Mesenchymal stem cell (in vitro differentiated cells and primary cell): ENCODE measurements around the gene SNX10.

ENCODE experiments used
- DNase-seq: peaks from one replicate; pipeline ENCODE4 v3.0.0-alpha.2; 2013
- H2AFZ ChIP-seq: one replicate; pipeline ENCODE4 v1.6.1; 2013; ENCODE audit warnings: low read depth, mild to moderate bottlenecking, control low read depth, inconsistent platforms, low read length, moderate library complexity
- H2AK5ac ChIP-seq: 2 replicates; pipeline ENCODE4 v1.6.1; 2013; ENCODE audit warnings: low read length, moderate library complexity, mild to moderate bottlenecking, inconsistent platforms; ENCODE audit not compliant: severe bottlenecking
- H2BK120ac ChIP-seq: one replicate; pipeline ENCODE4 v1.6.1; 2013; ENCODE audit warnings: low read depth, mild to moderate bottlenecking, inconsistent platforms, low read length, moderate library complexity
- H2BK12ac ChIP-seq, 2 experiments: one replicate each; pipeline ENCODE4 v1.6.1; 2013; ENCODE audit warnings: inconsistent platforms in 2 of 2, low read length in 2 of 2, mild to moderate bottlenecking in 2 of 2, moderate library complexity in 2 of 2, control low read depth in 1 of 2
- H2BK15ac ChIP-seq: one replicate; pipeline ENCODE4 v1.6.1; 2013; ENCODE audit warnings: mild to moderate bottlenecking, low read depth, inconsistent platforms; ENCODE audit not compliant: poor library complexity, severe bottlenecking
- H2BK5ac ChIP-seq: 2 replicates; pipeline ENCODE4 v1.6.1; 2013; ENCODE audit warnings: low read depth, mild to moderate bottlenecking, low read length, control low read depth, inconsistent platforms; ENCODE audit not compliant: poor library complexity, severe bottlenecking
- H3K14ac ChIP-seq, 2 experiments: one replicate each; pipeline ENCODE4 v1.6.1; 2013; ENCODE audit warnings: inconsistent platforms in 2 of 2, low read length in 2 of 2, control low read depth in 1 of 2, mild to moderate bottlenecking in 1 of 2, moderate library complexity in 1 of 2
- H3K18ac ChIP-seq, 2 experiments: one replicate each; pipeline ENCODE4 v1.6.1; 2013; ENCODE audit warnings: inconsistent platforms in 2 of 2, low read length in 2 of 2, control low read depth in 1 of 2, low read depth in 1 of 2, mild to moderate bottlenecking in 1 of 2
- H3K23ac ChIP-seq, 2 experiments: one replicate each; pipeline ENCODE4 v1.6.1; 2013; ENCODE audit warnings: inconsistent platforms in 2 of 2, low read length in 2 of 2, mild to moderate bottlenecking in 2 of 2, moderate library complexity in 2 of 2, control low read depth in 1 of 2
- H3K27ac ChIP-seq: 2 replicates; pipeline ENCODE4 v1.5.1; 2013; ENCODE audit warnings: mild to moderate bottlenecking, moderate library complexity, low read length, control low read depth, inconsistent platforms; ENCODE audit not compliant: poor library complexity, severe bottlenecking
- H3K27me3 ChIP-seq, 2 experiments: 2 replicates each; pipeline versions ENCODE4 v1.6.1 to v1.7.0; 2013; ENCODE audit warnings: low read length in 2 of 2, mild to moderate bottlenecking in 2 of 2, moderate library complexity in 2 of 2, control low read depth in 1 of 2, inconsistent platforms in 1 of 2; ENCODE audit not compliant: control insufficient read depth in 1 of 2, insufficient read depth in 1 of 2
- H3K36me3 ChIP-seq, 2 experiments: 2 replicates each; pipeline versions ENCODE4 v1.6.1 to v1.7.0; 2013; ENCODE audit warnings: low read length in 2 of 2, control low read depth in 1 of 2, inconsistent platforms in 1 of 2, low read depth in 1 of 2, mild to moderate bottlenecking in 1 of 2; ENCODE audit not compliant: insufficient read depth in 2 of 2, control insufficient read depth in 1 of 2
- H3K4ac ChIP-seq, 2 experiments: one replicate each; pipeline ENCODE4 v1.6.1; 2013; ENCODE audit warnings: inconsistent platforms in 2 of 2, low read length in 2 of 2, mild to moderate bottlenecking in 2 of 2, moderate library complexity in 2 of 2, control low read depth in 1 of 2, low read depth in 1 of 2
- H3K4me1 ChIP-seq: 2 replicates; pipeline ENCODE4 v1.6.1; 2013; ENCODE audit warnings: low read depth, low read length, control low read depth; ENCODE audit not compliant: control insufficient read depth, insufficient read depth
- H3K4me2 ChIP-seq: 2 replicates; pipeline ENCODE4 v1.6.1; 2013; ENCODE audit warnings: low read length, mild to moderate bottlenecking, inconsistent platforms; ENCODE audit not compliant: poor library complexity, severe bottlenecking
- H3K4me3 ChIP-seq, 2 experiments: 2 replicates each; pipeline versions ENCODE4 v1.5.1 to v1.7.0; 2013; ENCODE audit warnings: low read length in 2 of 2, mild to moderate bottlenecking in 2 of 2, control low read depth in 1 of 2, low read depth in 1 of 2; ENCODE audit not compliant: insufficient read depth in 1 of 2
- H3K79me1 ChIP-seq: replicated peaks from 2 replicates; pipeline ENCODE4 v1.6.1; 2013; ENCODE audit warnings: mild to moderate bottlenecking, control low read depth, low read length, inconsistent platforms; ENCODE audit not compliant: poor library complexity, severe bottlenecking
- H3K9ac ChIP-seq: 2 replicates; pipeline ENCODE4 v1.7.0; 2013; ENCODE audit warnings: mild to moderate bottlenecking, low read length, moderate library complexity
- H3K9me3 ChIP-seq: 2 replicates; pipeline ENCODE4 v1.7.0; 2013; ENCODE audit warnings: mild to moderate bottlenecking, low read length; ENCODE audit not compliant: control insufficient read depth
- H4K8ac ChIP-seq: one replicate; pipeline ENCODE4 v1.6.1; 2013; ENCODE audit warnings: inconsistent platforms, mild to moderate bottlenecking, low read length, moderate library complexity
- H4K91ac ChIP-seq: one replicate; pipeline ENCODE4 v1.6.1; 2013; ENCODE audit warnings: mild to moderate bottlenecking, low read length, inconsistent platforms
- WGBS: methylation state at CpG from one replicate; pipeline ENCODE4 v1.1.7; 2013; ENCODE audit warnings: mixed read lengths; 5-methylcytosine and 5-hydroxymethylcytosine counted together

SNX10 gene

DNA sequence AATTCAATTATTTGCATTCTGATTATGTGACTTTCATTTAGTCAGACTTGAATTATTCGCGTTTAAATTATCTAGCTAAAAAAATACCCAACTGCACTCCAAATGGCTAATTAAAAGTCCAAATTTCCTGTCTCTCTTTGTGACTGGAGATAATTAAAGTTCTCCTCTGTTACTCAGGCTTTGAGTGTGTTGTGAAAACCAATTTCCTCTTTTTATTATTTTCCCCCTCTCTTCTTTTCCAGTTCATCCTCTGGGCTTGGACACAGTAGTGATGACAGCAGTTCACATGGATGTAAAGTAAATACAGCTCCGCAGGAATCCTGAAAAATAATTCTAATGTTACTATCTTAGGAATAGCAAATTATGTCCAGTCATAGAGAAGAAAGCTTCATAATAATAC, 80.6 kb downstream of the SNX10 start:
- Histone ChIP-seq H3K9ac (no peak overlapping the region), H2AK5ac (no peak overlapping the region), H4K8ac (no peak overlapping the region), H3K23ac (no peak overlapping the region), H2BK15ac (no peak overlapping the region), H4K91ac (no peak overlapping the region), H2BK5ac (no peak overlapping the region), H3K9me3 (no peaks in the 10 kb centered on the region), H3K18ac (no peak overlapping the region), H3K4me2 (no peak overlapping the region), H2BK120ac (no peak overlapping the region), H3K4me1 (peaks cover 16% of the 10 kb centered on the region), H2BK12ac (no peak overlapping the region), H3K36me3 (peaks cover 0 to 3% of the 10 kb centered on the region in 2 experiments), H3K27ac (no peak overlapping the region), H3K79me1 (no peaks in the 10 kb centered on the region), H3K14ac (no peak overlapping the region), H3K27me3 (peaks cover 8 to 26% of the 10 kb centered on the region in 2 experiments), H3K4ac (no peak overlapping the region), H2AFZ (no peak overlapping the region), H3K4me3 (no peak overlapping the region)
- DNase-seq: no peak
- no CpG with 5 or more reads among the region's 3 CpGs for WGBS

GRCh38 chr7:26372704-26373103, 81.0 kb downstream of the SNX10 start:
- H2BK12ac ChIP-seq: no peak overlapping the region
- no peak overlapping the region for H2BK5ac ChIP-seq
- no peak overlapping the region for H3K4me3 ChIP-seq
- no peak overlapping the region for H2BK120ac ChIP-seq
- DNase-seq: no peak
- no peak overlapping the region for H4K8ac ChIP-seq
- no peak overlapping the region for H2AK5ac ChIP-seq
- H3K23ac ChIP-seq: no peak overlapping the region
- H3K36me3 ChIP-seq: peaks cover 0 to 3% of the 10 kb centered on the region in 2 experiments
- H2BK15ac ChIP-seq: no peak overlapping the region
- no peak overlapping the region for H3K18ac ChIP-seq
- H3K14ac ChIP-seq: no peak overlapping the region
- no peaks in the 10 kb centered on the region for H3K9me3 ChIP-seq
- H3K79me1 ChIP-seq: no peaks in the 10 kb centered on the region
- peaks cover 14% of the 10 kb centered on the region for H3K4me1 ChIP-seq
- no peak overlapping the region for H3K4ac ChIP-seq
- H2AFZ ChIP-seq: no peak overlapping the region
- WGBS: 65% methylated on average over 2 of the region's 2 CpGs
- H4K91ac ChIP-seq: no peak overlapping the region
- H3K27ac ChIP-seq: no peak overlapping the region
- H3K9ac ChIP-seq: no peak overlapping the region
- H3K4me2 ChIP-seq: no peak overlapping the region
- peaks cover 11 to 30% of the 10 kb centered on the region in 2 experiments for H3K27me3 ChIP-seq

GRCh38 chr7:26374647-26375373, 83.1 kb downstream of the SNX10 start:
- no peak overlapping the region for H3K4me3 ChIP-seq
- no peak overlapping the region for H2AFZ ChIP-seq
- peaks cover 0 to 3% of the 10 kb centered on the region in 2 experiments for H3K36me3 ChIP-seq
- no peak overlapping the region for H2BK15ac ChIP-seq
- no peak for DNase-seq
- H2BK5ac ChIP-seq: no peak overlapping the region
- no peak overlapping the region for H4K8ac ChIP-seq
- no peak overlapping the region for H2BK12ac ChIP-seq
- H3K4me1 ChIP-seq: peaks cover 14% of the 10 kb centered on the region
- H3K4me2 ChIP-seq: no peak overlapping the region
- H3K14ac ChIP-seq: no peak overlapping the region
- H3K79me1 ChIP-seq: no peaks in the 10 kb centered on the region
- no CpG with 5 or more reads among the region's 6 CpGs for WGBS
- H3K18ac ChIP-seq: no peak overlapping the region
- H4K91ac ChIP-seq: no peak overlapping the region
- H2AK5ac ChIP-seq: no peak overlapping the region
- H3K27ac ChIP-seq: no peak overlapping the region
- no peak overlapping the region for H3K4ac ChIP-seq
- H2BK120ac ChIP-seq: no peak overlapping the region
- H3K9ac ChIP-seq: no peak overlapping the region
- no peak overlapping the region for H3K23ac ChIP-seq
- H3K27me3 ChIP-seq: peaks cover 20 to 48% of the 10 kb centered on the region in 2 experiments
- no peaks in the 10 kb centered on the region for H3K9me3 ChIP-seq

DNA sequence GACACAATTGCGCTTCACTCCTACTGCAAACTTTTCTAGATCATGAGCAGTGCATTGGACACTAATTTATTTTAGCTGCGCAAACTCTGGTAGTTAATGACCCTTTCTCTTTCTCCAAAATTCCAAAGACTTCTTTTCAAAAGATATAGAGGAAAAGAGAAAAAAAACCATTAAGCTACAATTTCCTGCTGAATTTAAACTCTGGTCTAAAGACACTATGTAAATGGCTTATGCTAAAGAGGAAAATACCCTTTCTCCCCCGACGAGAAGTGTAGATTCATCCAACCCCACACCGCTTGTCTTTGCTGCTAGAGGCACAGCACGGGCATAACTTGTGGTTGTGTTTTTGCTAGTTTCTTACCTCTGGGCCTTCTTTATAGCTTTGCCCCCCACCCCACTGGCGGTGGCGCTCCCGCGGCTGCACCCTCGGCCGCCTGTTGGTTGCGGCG, 84.1 kb downstream of the SNX10 start:
- Histone ChIP-seq H2AK5ac (no peak overlapping the region), H3K27ac (no peak overlapping the region), H3K23ac (peak overlapping the region in 1 of 2 experiments; percentile 31), H3K4me3 (peak overlapping the region; percentile 64 to 76), H2BK12ac (no peak overlapping the region), H3K79me1 (no peaks in the 10 kb centered on the region), H3K9me3 (no peaks in the 10 kb centered on the region), H2AFZ (no peak overlapping the region), H3K27me3 (peaks cover 26 to 51% of the 10 kb centered on the region in 2 experiments), H3K9ac (no peak overlapping the region), H3K4me1 (peaks cover 14% of the 10 kb centered on the region), H4K8ac (no peak overlapping the region), H2BK120ac (no peak overlapping the region), H3K4me2 (peak overlapping the region; percentile 97), H2BK15ac (no peak overlapping the region), H3K14ac (no peak overlapping the region), H3K18ac (no peak overlapping the region), H2BK5ac (no peak overlapping the region), H4K91ac (no peak overlapping the region), H3K36me3 (peaks cover 0 to 3% of the 10 kb centered on the region in 2 experiments), H3K4ac (no peak overlapping the region)
- DNase-seq: no peak
- 6% methylated on average over 14 of the region's 14 CpGs for WGBS
